Epithelial cell of proximal tubule (primary cell): ENCODE results near the gene CRIM1. TPM values are rescaled to one million over a fixed set of nuclear protein-coding genes. Genes with fewer than 3 reads are reported as not detected.
"Not testable (repeated sequence)": the region's sequence is repeated elsewhere in the genome, so short reads cannot be mapped to it uniquely, and the experiment has no call there.

ENCODE experiments used
- DNase-seq: peaks from one replicate; pipeline ENCODE4 v3.0.0-alpha.2; 2011; ENCODE audit warnings: low read depth
- H3K4me3 ChIP-seq: 2 replicates; pipeline ENCODE4 v1.5.1; 2011; ENCODE audit warnings: low read depth, mild to moderate bottlenecking, low read length
- total RNA-seq: library from RNA; depleted of rRNA; stranded (reverse); fragments of >200 nt; gene quantifications from 2 replicates; pipeline ENCODE4 v1.2.3, GENCODE V29; 2015
- TF ChIP-seq, protein P1 (sequence below): conservative IDR thresholded peaks from 2 replicates; pipeline ENCODE4 v1.5.1; 2012; ENCODE audit warnings: low read depth, mild to moderate bottlenecking, low read length

CRIM1 gene, protein sequence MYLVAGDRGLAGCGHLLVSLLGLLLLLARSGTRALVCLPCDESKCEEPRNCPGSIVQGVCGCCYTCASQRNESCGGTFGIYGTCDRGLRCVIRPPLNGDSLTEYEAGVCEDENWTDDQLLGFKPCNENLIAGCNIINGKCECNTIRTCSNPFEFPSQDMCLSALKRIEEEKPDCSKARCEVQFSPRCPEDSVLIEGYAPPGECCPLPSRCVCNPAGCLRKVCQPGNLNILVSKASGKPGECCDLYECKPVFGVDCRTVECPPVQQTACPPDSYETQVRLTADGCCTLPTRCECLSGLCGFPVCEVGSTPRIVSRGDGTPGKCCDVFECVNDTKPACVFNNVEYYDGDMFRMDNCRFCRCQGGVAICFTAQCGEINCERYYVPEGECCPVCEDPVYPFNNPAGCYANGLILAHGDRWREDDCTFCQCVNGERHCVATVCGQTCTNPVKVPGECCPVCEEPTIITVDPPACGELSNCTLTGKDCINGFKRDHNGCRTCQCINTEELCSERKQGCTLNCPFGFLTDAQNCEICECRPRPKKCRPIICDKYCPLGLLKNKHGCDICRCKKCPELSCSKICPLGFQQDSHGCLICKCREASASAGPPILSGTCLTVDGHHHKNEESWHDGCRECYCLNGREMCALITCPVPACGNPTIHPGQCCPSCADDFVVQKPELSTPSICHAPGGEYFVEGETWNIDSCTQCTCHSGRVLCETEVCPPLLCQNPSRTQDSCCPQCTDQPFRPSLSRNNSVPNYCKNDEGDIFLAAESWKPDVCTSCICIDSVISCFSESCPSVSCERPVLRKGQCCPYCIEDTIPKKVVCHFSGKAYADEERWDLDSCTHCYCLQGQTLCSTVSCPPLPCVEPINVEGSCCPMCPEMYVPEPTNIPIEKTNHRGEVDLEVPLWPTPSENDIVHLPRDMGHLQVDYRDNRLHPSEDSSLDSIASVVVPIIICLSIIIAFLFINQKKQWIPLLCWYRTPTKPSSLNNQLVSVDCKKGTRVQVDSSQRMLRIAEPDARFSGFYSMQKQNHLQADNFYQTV
- 123 and 143 TPM in 2 replicates for total RNA-seq

DNA sequence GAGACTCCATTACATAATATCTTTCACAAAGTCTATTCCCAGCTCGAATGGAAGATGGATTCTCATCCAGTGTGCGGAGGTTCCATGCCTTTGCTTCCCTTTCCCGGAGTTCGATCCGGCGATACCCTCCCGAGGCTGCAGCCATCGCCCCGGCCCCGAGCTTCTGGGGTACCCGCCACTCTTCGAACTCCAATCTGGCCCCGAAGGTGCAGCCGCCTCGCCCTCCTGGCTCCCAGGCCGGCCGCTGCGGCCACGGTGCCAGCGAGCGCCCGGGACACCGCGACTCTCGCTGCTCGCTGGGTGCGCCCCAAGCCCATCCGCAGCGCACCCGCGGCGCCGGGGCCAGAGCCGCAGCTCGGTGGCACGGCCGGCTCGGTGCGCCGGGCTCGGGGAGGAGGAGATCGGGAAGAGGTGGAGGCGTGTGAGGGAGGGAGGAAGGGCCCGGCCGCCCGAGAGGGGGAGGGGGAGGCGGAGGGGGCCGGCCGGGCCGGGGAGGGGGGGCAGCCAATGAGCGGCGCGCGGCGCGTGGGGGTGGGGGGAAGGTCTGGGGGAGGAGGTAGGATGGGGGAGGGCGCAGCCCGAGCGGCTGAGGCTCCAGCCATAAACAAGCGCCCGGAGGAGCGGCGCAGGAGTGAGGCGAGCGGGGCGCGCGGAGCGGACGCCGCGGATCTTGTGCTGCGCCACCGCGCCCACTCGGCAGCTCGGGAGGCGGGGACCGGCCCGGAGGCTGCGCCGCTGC lies at the start of gene CRIM1:
CRIM1 (plus strand) TSS at position 628 of the 739 bp plus-strand sequence. CDS start 515 bp downstream, outside the sequence.
- DNase-seq = no peak
- TF ChIP-seq, protein P1, sequence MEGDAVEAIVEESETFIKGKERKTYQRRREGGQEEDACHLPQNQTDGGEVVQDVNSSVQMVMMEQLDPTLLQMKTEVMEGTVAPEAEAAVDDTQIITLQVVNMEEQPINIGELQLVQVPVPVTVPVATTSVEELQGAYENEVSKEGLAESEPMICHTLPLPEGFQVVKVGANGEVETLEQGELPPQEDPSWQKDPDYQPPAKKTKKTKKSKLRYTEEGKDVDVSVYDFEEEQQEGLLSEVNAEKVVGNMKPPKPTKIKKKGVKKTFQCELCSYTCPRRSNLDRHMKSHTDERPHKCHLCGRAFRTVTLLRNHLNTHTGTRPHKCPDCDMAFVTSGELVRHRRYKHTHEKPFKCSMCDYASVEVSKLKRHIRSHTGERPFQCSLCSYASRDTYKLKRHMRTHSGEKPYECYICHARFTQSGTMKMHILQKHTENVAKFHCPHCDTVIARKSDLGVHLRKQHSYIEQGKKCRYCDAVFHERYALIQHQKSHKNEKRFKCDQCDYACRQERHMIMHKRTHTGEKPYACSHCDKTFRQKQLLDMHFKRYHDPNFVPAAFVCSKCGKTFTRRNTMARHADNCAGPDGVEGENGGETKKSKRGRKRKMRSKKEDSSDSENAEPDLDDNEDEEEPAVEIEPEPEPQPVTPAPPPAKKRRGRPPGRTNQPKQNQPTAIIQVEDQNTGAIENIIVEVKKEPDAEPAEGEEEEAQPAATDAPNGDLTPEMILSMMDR = no peak
- H3K4me3 ChIP-seq = peak within 1 kb of the TSS; percentile 88

DNA sequence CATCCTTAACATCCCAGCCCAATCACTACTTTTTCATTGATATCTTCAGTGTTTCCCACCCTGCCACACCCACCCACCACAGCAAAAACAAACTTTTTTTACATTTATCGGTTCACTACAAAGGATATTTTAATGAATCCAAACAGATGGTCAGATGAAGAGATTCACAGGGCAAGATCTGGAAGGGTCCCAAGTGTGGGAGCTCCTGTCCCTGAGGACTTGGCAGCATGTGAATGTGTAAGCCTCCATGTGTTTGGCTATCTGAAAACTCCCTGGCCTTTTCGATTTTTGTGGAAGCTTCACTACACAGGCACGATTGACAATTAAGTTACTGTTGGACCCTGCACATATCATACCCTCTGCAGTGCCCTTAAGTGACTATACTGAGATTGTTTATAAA lies 48.1 kb upstream of the CRIM1 start:
- TF ChIP-seq, protein P1 = no peak
- DNase-seq = no peak
- no peak overlapping the region for H3K4me3 ChIP-seq

DNA sequence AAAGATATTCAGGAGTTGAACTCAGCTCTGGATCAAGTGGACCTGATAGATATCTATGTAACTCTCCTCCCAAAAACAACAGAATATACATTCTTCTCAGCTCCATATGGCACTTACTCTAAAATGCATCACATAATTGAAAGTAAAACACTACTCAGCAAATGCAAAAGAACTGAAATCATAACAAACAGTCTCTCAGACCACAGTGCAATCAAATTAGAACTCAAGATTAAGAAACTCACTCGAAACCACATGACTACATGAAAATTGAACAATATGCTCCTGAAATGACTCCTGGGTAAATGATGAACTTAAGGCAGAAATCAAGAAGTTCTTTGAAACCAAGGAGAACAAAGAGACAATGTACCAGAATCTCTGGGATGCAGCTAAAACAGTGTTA lies 45.1 kb upstream of the CRIM1 start:
- DNase-seq, H3K4me3 ChIP-seq: not testable (repeated sequence)

DNA sequence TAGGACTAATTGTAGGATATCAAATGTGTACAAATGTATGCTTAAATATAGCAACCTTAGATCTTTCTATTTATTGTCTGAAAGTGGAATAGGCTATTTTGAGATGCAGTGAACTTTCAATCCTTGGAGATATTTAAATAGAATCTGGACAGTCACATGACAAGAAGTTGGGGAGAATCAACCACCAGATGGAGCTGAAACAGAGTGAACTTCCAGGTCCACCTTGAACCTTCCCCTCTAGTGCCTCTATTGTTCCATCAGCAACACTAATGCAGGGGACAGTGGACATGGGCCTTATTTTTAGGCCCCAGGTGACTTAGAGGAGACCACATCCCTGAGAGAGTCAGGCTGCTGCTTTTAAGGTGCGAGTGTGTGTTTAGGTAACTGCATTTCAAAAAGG lies 37.0 kb upstream of the CRIM1 start:
- no peak for DNase-seq
- TF ChIP-seq, protein P1 = peak; percentile 50
- no peak overlapping the region for H3K4me3 ChIP-seq

DNA sequence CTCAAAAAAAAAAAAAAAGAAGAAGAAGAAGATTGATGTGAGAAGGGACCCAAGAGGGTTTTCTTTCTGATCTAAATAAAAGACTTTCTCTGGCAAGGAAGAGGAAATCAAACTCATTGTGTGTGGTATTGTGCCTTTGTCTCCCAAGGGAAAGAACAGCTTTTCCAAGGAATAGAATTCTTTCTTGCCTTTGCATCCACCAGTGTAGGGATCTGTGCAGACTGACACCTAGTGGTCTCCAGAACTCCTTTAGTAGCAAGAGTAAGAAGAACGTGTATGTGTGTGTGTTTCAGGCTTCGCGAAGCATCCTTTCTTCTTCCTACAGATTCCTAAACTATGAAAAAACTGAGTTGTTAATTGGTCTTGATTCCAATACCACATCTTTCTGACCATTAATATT lies 33.5 kb upstream of the CRIM1 start:
- no peak for DNase-seq
- TF ChIP-seq, protein P1 = peak; percentile 82

DNA sequence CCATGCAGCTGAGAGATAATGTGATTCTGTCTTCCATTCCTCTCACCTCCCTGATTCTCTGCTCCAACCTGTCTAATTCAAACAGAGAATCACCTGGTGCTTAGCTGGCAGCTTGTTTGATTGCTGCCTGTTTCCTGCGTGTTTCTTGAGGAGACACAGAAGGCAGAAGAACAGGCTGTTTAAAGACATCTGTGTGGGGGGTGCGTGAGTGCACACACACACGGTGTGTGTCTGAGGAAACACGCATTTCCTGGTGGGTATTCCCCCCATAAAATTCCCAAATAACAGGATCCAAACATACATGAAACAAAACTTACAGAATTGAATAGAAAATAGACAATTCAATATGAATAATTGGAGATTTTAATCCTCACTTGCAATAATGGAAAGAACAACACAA lies 29.3 kb upstream of the CRIM1 start:
- no peak for DNase-seq
- no peak overlapping the region for H3K4me3 ChIP-seq
- TF ChIP-seq, protein P1 = no peak

More for the DNA sequence above, 33.5 kb upstream of the CRIM1 start:
- no peak overlapping the region for H3K4me3 ChIP-seq
